GM13977 (cell line): ENCODE measurements around the gene SAXO1.

Experiments
- DNase-seq: peaks from one replicate; pipeline ENCODE4 v3.0.0; 2012; ENCODE audit warnings: low spot score
- in situ Hi-C: fragments of 300-500 bp; cut with MboI; formaldehyde crosslinking; loops from one replicate; pipeline ENCODE4 v1.12.0; 2022; ENCODE audit warnings: low sequenced_read_pairs, low pct_unique_long_range_greater_than_20kb, mixed read lengths, inconsistent platforms; ENCODE audit not compliant: unreplicated experiment
- TF ChIP-seq, protein P1 (sequence below): IDR thresholded peaks from 2 replicates; pipeline ENCODE4 v1.5.1; 2012; ENCODE audit warnings: mild to moderate bottlenecking, control low read depth; ENCODE audit not compliant: insufficient read depth; ENCODE audit errors: extremely low read depth, missing control alignments

The SAXO1 gene

DNA sequence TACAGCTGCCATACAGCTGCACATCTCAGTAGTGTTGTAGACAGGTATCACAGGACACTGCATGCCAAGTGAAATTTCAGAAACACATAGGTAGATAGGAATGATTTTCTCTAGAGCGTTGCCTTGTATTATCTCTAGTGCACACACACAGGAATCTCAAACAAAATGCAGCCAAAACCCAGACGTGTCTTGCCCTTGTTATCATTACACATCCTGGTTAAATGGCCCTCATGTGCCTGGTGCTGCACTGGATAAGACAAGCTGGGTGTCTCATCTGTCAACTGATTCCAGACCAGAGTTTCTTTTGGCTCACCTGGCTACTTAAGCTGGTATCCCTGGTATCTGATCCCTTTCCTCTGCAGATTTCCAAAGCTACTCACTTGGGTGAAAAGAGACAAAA lies 59.7 kb downstream of the SAXO1 start:
- no peak for DNase-seq
- TF ChIP-seq, protein P1, sequence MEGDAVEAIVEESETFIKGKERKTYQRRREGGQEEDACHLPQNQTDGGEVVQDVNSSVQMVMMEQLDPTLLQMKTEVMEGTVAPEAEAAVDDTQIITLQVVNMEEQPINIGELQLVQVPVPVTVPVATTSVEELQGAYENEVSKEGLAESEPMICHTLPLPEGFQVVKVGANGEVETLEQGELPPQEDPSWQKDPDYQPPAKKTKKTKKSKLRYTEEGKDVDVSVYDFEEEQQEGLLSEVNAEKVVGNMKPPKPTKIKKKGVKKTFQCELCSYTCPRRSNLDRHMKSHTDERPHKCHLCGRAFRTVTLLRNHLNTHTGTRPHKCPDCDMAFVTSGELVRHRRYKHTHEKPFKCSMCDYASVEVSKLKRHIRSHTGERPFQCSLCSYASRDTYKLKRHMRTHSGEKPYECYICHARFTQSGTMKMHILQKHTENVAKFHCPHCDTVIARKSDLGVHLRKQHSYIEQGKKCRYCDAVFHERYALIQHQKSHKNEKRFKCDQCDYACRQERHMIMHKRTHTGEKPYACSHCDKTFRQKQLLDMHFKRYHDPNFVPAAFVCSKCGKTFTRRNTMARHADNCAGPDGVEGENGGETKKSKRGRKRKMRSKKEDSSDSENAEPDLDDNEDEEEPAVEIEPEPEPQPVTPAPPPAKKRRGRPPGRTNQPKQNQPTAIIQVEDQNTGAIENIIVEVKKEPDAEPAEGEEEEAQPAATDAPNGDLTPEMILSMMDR, result no peak
- in situ Hi-C loops, result no loop called here

DNA sequence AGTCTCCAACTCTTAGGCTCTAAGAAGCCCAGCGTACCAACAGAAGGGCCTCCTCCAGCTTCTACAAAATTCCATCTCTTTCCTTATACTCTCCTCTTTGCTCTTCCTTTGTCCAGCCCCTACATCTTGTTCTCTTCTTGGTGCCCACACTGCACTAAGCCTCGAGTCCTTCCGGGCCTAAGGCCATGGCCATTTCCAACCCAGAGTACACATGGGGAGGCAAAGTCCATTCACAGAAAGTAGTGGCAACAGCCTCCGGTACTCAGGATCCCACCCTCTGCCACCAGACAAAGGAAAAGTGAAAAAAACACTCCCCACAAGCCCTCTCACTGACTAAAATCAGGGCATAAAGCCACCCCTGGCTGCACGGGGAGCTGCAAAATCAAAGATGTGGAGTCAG lies 60.3 kb downstream of the SAXO1 start:
- in situ Hi-C loops, result no loop called here
- no peak for DNase-seq
- TF ChIP-seq, protein P1, result no peak

DNA sequence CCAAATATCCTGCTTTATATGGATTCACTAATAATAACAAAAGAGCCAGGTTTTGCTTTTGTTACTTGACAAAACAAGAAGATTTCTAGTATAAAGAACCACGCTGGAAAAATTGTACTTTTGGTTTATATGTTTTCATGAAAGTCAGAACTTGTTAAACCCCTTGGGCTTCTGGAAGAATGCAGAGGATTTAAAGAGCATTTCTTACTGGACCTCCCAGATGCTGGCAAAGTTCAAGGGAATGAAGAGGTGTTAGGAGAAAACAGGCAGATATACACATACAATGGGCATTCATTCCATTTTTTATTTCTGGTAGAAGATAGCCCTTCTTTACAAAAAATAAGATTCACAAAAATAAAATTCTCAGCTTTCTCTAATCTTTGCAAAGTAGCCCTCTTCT lies 61.1 kb downstream of the SAXO1 start:
- DNase-seq, result no peak
- TF ChIP-seq, protein P1, result no peak
- in situ Hi-C loops, result no loop called here

DNA sequence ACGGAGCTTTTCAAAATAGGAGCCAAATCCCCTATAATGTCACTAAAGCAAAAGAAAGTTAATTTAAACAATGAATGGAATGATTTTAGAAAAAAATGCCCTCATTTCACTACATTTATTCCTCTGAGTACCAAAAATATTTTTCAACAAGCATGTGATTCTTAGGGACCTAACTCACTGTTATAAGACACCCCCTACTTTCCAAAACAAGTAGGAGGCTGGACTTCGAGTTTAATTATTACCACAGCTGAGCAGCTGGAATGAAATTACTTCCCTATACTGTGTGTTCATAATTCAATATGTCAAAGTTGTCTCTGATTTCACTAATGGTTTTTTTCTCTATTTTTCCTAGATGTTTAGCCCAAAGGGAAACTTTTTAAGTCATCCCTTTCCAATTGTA lies 61.6 kb downstream of the SAXO1 start:
- TF ChIP-seq, protein P1, result no peak
- DNase-seq, result no peak
- in situ Hi-C loops, result no loop called here

DNA sequence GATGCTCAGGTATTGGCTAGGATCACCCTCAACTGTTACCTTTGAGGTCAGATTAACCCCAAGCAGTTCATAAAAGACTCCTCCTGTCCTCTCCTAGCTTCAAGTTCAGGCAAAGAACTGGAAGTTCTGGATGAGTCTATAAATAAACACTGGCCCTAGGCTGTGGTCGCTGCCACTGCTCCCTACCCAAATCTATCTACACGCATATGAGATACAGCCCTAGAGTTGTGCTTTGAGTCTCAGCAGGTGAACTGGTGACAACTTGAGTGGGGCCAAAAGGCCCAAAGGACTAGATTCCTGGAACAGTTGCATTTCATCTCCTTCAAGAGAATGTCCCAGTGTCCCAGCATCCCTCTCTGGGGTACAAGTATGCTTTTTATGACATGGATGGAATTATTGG lies 62.6 kb downstream of the SAXO1 start:
- TF ChIP-seq, protein P1, result no peak
- in situ Hi-C loops, result no loop called here
- no peak for DNase-seq

DNA sequence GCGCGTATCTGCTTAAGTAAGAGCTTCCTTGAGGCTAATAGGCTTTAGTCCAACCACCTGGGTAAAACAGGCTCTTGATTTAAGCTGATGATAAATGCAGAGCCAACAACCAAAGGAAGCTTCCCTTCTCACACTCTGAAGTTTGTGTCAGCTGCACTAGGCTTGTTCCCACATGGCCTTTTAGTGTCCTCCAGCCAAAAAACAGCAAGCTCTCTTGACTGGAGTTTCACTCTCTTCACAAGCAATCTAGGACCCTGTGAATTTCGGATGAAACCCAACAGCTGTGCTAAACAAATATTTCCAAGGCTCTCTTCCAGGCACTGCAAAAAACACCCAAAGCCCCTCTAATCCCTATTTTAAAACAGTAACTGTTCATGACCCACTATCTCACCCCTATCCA lies 63.9 kb downstream of the SAXO1 start:
- TF ChIP-seq, protein P1, result no peak
- in situ Hi-C loops, result no loop called here
- DNase-seq, result no peak

DNA sequence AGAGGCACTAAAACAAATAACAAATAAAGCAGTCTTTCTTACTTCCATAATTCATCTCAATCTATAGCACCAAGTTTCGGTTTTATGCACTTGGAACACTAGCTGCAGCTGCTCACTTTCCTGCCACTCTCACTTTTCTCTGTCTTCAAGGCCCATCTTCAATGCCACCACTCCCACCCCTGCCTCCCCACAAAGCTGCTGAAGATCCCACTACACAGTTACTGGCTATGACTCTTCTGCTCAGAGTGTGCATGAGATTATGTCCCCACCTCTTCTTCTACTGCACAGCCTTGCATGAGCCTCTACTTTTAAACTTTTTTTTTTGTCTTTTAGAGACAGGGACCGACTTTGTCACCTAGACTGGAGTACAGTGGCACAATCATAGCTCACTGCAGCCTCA lies 77.4 kb downstream of the SAXO1 start:
- TF ChIP-seq, protein P1, result no peak
- in situ Hi-C loops, result no loop called here
- no peak for DNase-seq
